ENCODE results near the gene GORAB.

DNA sequence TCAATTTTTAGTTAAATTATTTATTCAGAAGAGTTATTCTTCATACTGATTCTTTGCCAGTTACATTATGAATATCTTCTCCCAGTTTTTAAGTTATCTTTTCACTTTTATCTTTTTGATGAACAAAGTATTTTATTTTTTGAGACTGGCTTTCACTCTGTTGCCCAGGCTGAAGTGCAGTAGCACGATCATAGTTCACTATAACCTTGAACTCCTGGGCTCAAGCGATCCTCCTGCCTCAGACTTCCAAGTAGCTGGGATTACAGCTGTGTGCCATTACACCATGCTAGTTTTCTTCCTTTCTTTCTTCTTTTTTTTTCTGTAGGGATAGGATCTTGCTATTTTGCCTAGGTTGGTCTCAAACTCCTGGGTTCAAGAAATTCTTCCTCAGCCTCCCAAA, 3.5 kb downstream of the GORAB start:
- TF ChIP-seq, protein P1, sequence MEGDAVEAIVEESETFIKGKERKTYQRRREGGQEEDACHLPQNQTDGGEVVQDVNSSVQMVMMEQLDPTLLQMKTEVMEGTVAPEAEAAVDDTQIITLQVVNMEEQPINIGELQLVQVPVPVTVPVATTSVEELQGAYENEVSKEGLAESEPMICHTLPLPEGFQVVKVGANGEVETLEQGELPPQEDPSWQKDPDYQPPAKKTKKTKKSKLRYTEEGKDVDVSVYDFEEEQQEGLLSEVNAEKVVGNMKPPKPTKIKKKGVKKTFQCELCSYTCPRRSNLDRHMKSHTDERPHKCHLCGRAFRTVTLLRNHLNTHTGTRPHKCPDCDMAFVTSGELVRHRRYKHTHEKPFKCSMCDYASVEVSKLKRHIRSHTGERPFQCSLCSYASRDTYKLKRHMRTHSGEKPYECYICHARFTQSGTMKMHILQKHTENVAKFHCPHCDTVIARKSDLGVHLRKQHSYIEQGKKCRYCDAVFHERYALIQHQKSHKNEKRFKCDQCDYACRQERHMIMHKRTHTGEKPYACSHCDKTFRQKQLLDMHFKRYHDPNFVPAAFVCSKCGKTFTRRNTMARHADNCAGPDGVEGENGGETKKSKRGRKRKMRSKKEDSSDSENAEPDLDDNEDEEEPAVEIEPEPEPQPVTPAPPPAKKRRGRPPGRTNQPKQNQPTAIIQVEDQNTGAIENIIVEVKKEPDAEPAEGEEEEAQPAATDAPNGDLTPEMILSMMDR (optimal IDR thresholded peaks at IDR 0.05 in 1 of 3, IDR thresholded peaks at IDR 0.05 in 1 of 3, conservative IDR thresholded peaks at IDR 0.05 in 1 of 3; ENCODE audit: extremely low read depth in 1 of 3, insufficient read depth in 2 of 3, low read length in 3 of 3) = no peak
- no peak for TF ChIP-seq EZH2 (IDR thresholded peaks at IDR 0.05; ENCODE audit: low read length)

Data from keratinocyte (primary cell).